LNCaP clone FGC (cell line): ENCODE results near the gene FNDC3B.

Experiments
- DNase-seq: peaks from one replicate; pipeline ENCODE4 v3.0.0-alpha.2; 2011; ENCODE audit warnings: low read depth
- H3K4me3 ChIP-seq: 2 replicates; pipeline ENCODE4 v1.5.1; 2011; ENCODE audit warnings: mild to moderate bottlenecking, low read depth, low read length, control low read depth
- CTCF ChIP-seq: IDR thresholded peaks from 2 replicates; pipeline ENCODE4 v1.5.1; 2012; ENCODE audit warnings: mild to moderate bottlenecking; ENCODE audit not compliant: control insufficient read depth, insufficient read depth; ENCODE audit errors: extremely low read depth

Gene FNDC3B

GRCh38 chr3:172216911-172217310 is 177.5 kb downstream of the FNDC3B start:
- DNase-seq: no peak
- no peak overlapping the region for H3K4me3 ChIP-seq
- no peak for TF ChIP-seq CTCF

- no peak overlapping the region for H3K4me3 ChIP-seq
- no peak for DNase-seq
- no peak for TF ChIP-seq CTCF
These were observed 178.5 kb downstream of the FNDC3B start for GRCh38 chr3:172217877-172218276.

GRCh38 chr3:172218350-172219323 is 179.3 kb downstream of the FNDC3B start:
- TF ChIP-seq CTCF: no peak
- H3K4me3 ChIP-seq: no peak overlapping the region
- DNase-seq: peak; percentile 45

- H3K4me3 ChIP-seq: no peak overlapping the region
- no peak for TF ChIP-seq CTCF
- DNase-seq: no peak
These were observed 180.4 kb downstream of the FNDC3B start for GRCh38 chr3:172219750-172220149.

GRCh38 chr3:172221547-172221946 is 182.2 kb downstream of the FNDC3B start:
- no peak for DNase-seq

GRCh38 chr3:172222478-172223071 is 183.2 kb downstream of the FNDC3B start:
- no peak for TF ChIP-seq CTCF

More at GRCh38 chr3:172221547-172221946, 182.2 kb downstream of the FNDC3B start:
- no peak overlapping the region for H3K4me3 ChIP-seq
- TF ChIP-seq CTCF: no peak

GRCh38 chr3:172223870-172224269 is 184.5 kb downstream of the FNDC3B start:
- H3K4me3 ChIP-seq: no peak overlapping the region
- no peak for DNase-seq
- TF ChIP-seq CTCF: no peak

More at GRCh38 chr3:172222478-172223071, 183.2 kb downstream of the FNDC3B start:
- DNase-seq: no peak
- H3K4me3 ChIP-seq: no peak overlapping the region
